IMR-90 (cell line): Measurements from ENCODE around the gene RIMKLA. TPM values are rescaled to one million over a fixed set of nuclear protein-coding genes. Genes with fewer than 3 reads are reported as not detected.

Experiments used
- ATAC-seq: fragments of 200-7000 bp; cut with Tn5 transposase; 2 replicates; pipeline ENCODE4 v1.9.1; 2020; ENCODE audit warnings: low read depth, mild to moderate bottlenecking, moderate library complexity
- BruUV-seq: library from RNA; stranded (reverse); fragments of 400-500 nt; replicated peaks from 2 replicates; lab custom pipeline; 2021; lab: Mats Ljungman, UMichigan
- CTCF ChIA-PET: fragments of 300-600 bp; formaldehyde crosslinking; extraction: SDS; loops from one replicate; lab custom pipeline; 2021; ENCODE audit warnings: antibody characterized with exemption; lab: Yijun Ruan, JAX
- POLR2A ChIA-PET: fragments of 300-600 bp; sonication (Branson Sonifier 250); formaldehyde crosslinking; loops from one replicate; lab custom pipeline; 2022; ENCODE audit warnings: antibody characterized with exemption; ENCODE audit not compliant: unreplicated experiment; lab: Charles Lee
- DNase-seq: peaks from one replicate; pipeline ENCODE4 v3.0.0; 2013
- H2AFZ ChIP-seq: replicated peaks from 2 replicates; pipeline ENCODE3; 2013; ENCODE audit warnings: low read length, mild to moderate bottlenecking; ENCODE audit not compliant: poor library complexity
- H2AK5ac ChIP-seq: 2 replicates; pipeline ENCODE4 v1.6.1; 2013; ENCODE audit warnings: low read depth, low read length, inconsistent platforms
- H2AK9ac ChIP-seq: replicated peaks from 2 replicates; pipeline ENCODE3; 2013; ENCODE audit warnings: mild to moderate bottlenecking, low read depth, low read length, moderate library complexity; ENCODE audit not compliant: poor library complexity
- H2BK120ac ChIP-seq: 2 replicates; pipeline ENCODE4 v1.6.1; 2013; ENCODE audit warnings: low read depth, low read length, inconsistent platforms
- H2BK15ac ChIP-seq: 3 replicates; pipeline ENCODE4 v1.6.1; 2013; ENCODE audit warnings: low read depth, low read length, inconsistent platforms
- H2BK20ac ChIP-seq: 2 replicates; pipeline ENCODE4 v1.6.1; 2013; ENCODE audit warnings: low read depth, mild to moderate bottlenecking, inconsistent platforms, low read length, moderate library complexity
- H2BK5ac ChIP-seq: 2 replicates; pipeline ENCODE4 v1.6.1; 2013; ENCODE audit warnings: mild to moderate bottlenecking, low read depth, low read length, inconsistent platforms; ENCODE audit not compliant: poor library complexity, severe bottlenecking
- H3K14ac ChIP-seq: replicated peaks from 2 replicates; pipeline ENCODE4 v1.6.1; 2013; ENCODE audit warnings: low read depth, low read length, inconsistent platforms
- H3K18ac ChIP-seq: 2 replicates; pipeline ENCODE4 v1.6.1; 2013; ENCODE audit warnings: low read depth, low read length, control low read depth
- H3K23ac ChIP-seq: 2 replicates; pipeline ENCODE4 v1.6.1; 2013; ENCODE audit warnings: low read depth, low read length, inconsistent platforms
- H3K27ac ChIP-seq: 2 replicates; pipeline ENCODE4 v1.5.1; 2013; ENCODE audit warnings: mild to moderate bottlenecking, control low read depth, low read length; ENCODE audit not compliant: insufficient read depth
- H3K27me3 ChIP-seq: 2 replicates; pipeline ENCODE4 v1.6.1; 2013; ENCODE audit warnings: low read length; ENCODE audit not compliant: control insufficient read depth, insufficient read depth
- H3K36me3 ChIP-seq: 2 replicates; pipeline ENCODE4 v1.6.1; 2013; ENCODE audit warnings: low read length, mixed read lengths; ENCODE audit not compliant: control insufficient read depth, insufficient read depth
- H3K4ac ChIP-seq: 2 replicates; pipeline ENCODE4 v1.6.1; 2013; ENCODE audit warnings: low read depth, low read length, inconsistent platforms
- H3K4me1 ChIP-seq: 2 replicates; pipeline ENCODE4 v1.6.1; 2013; ENCODE audit warnings: low read length, mixed read lengths; ENCODE audit not compliant: control insufficient read depth, insufficient read depth
- H3K4me2 ChIP-seq: 2 replicates; pipeline ENCODE4 v1.6.1; 2013; ENCODE audit warnings: low read depth, mild to moderate bottlenecking, control low read depth, low read length, moderate library complexity
- H3K4me3 ChIP-seq: 2 replicates; pipeline ENCODE4 v1.5.1; 2013; ENCODE audit warnings: low read depth, mild to moderate bottlenecking, control low read depth, low read length, moderate library complexity; ENCODE audit not compliant: insufficient read depth
- H3K56ac ChIP-seq: 2 replicates; pipeline ENCODE4 v1.6.1; 2013; ENCODE audit warnings: low read length, inconsistent platforms; ENCODE audit not compliant: insufficient read depth; ENCODE audit errors: extremely low read depth
- H3K79me1 ChIP-seq, 2 experiments: 2 replicates each; pipeline ENCODE4 v1.6.1; 2013; ENCODE audit warnings: low read length in 2 of 2, inconsistent platforms in 1 of 2, low read depth in 1 of 2
- H3K9ac ChIP-seq: 2 replicates; pipeline ENCODE4 v1.6.1; 2013; ENCODE audit warnings: low read depth, low read length, control low read depth
- H3K9me1 ChIP-seq: 2 replicates; pipeline ENCODE4 v1.6.1; 2013; ENCODE audit warnings: low read length, inconsistent platforms; ENCODE audit not compliant: insufficient read depth
- H3K9me3 ChIP-seq: 2 replicates; pipeline ENCODE4 v1.6.1; 2013; ENCODE audit warnings: low read length; ENCODE audit not compliant: control insufficient read depth, insufficient read depth
- H4K20me1 ChIP-seq: 2 replicates; pipeline ENCODE4 v1.6.1; 2013; ENCODE audit warnings: low read length, inconsistent platforms; ENCODE audit not compliant: insufficient read depth
- H4K5ac ChIP-seq: 2 replicates; pipeline ENCODE4 v1.6.1; 2013; ENCODE audit warnings: mild to moderate bottlenecking, low read depth, low read length, control low read depth
- H4K8ac ChIP-seq, 2 experiments: 2 replicates each; pipeline ENCODE4 v1.6.1; 2013; ENCODE audit warnings: low read depth in 2 of 2, low read length in 2 of 2, control low read depth in 1 of 2, inconsistent platforms in 1 of 2
- H4K91ac ChIP-seq: 2 replicates; pipeline ENCODE4 v1.6.1; 2013; ENCODE audit warnings: low read depth, low read length, inconsistent platforms; ENCODE audit not compliant: insufficient read depth
- BHLHE40 ChIP-seq: fragments of 150-350 bp; IDR thresholded peaks from 2 replicates; pipeline ENCODE4 v1.6.1; 2016; ENCODE audit warnings: mild to moderate bottlenecking, low read depth, low read length
- CEBPB ChIP-seq: IDR thresholded peaks from 2 replicates; pipeline ENCODE4 v1.6.1; 2012; ENCODE audit warnings: low read depth, low read length, improper control_type of control experiment
- CHD1 ChIP-seq: IDR thresholded peaks from 2 replicates; pipeline ENCODE4 v1.6.1; 2012; ENCODE audit warnings: low read depth, low read length, improper control_type of control experiment
- FOS ChIP-seq: fragments of 150-350 bp; IDR thresholded peaks from 2 replicates; pipeline ENCODE4 v1.6.1; 2016; ENCODE audit warnings: low read depth, low read length
- MAFK ChIP-seq: IDR thresholded peaks from 2 replicates; pipeline ENCODE4 v1.6.1; 2012; ENCODE audit warnings: low read depth, low read length, improper control_type of control experiment
- MAZ ChIP-seq: IDR thresholded peaks from 2 replicates; pipeline ENCODE4 v1.6.1; 2012; ENCODE audit warnings: low read depth, mild to moderate bottlenecking, low read length, improper control_type of control experiment, moderate library complexity, borderline replicate concordance
- MXI1 ChIP-seq: IDR thresholded peaks from 2 replicates; pipeline ENCODE4 v1.6.1; 2012; ENCODE audit warnings: low read depth, mild to moderate bottlenecking, low read length, moderate library complexity, borderline replicate concordance
- NFE2L2 ChIP-seq: fragments of 150-350 bp; IDR thresholded peaks from 2 replicates; pipeline ENCODE4 v1.6.1; 2016; ENCODE audit warnings: low read depth, mild to moderate bottlenecking, low read length
- POLR2A ChIP-seq: IDR thresholded peaks from 2 replicates; pipeline ENCODE4 v1.6.1; 2012; ENCODE audit warnings: mild to moderate bottlenecking, low read depth, low read length
- RAD21 ChIP-seq: IDR thresholded peaks from 2 replicates; pipeline ENCODE4 v1.6.1; 2012; ENCODE audit warnings: low read length, improper control_type of control experiment
- RCOR1 ChIP-seq: IDR thresholded peaks from 2 replicates; pipeline ENCODE4 v1.6.1; 2012; ENCODE audit warnings: mild to moderate bottlenecking, low read length, improper control_type of control experiment; ENCODE audit not compliant: insufficient replicate concordance
- RFX5 ChIP-seq: IDR thresholded peaks from 2 replicates; pipeline ENCODE4 v1.8.0; 2012; ENCODE audit warnings: low read depth, mild to moderate bottlenecking, low read length, moderate library complexity
- SMC3 ChIP-seq: fragments of 150-350 bp; IDR thresholded peaks from 2 replicates; pipeline ENCODE4 v1.6.1; 2016; ENCODE audit warnings: low read depth, mild to moderate bottlenecking, antibody characterized with exemption, low read length, moderate library complexity
- WGBS, 2 experiments: methylation state at CpG; one replicate each; pipeline versions ENCODE4 v1.1.5 to v1.1.7; 2013; ENCODE audit warnings: missing lambda C conversion rate in 2 of 2; ENCODE audit not compliant: insufficient read length in 1 of 2; ENCODE audit errors: extremely low coverage in 2 of 2; 5-methylcytosine and 5-hydroxymethylcytosine counted together
- dilution Hi-C: fragments of 300-500 bp; cut with HindIII; formaldehyde crosslinking; loops from one replicate; pipeline ENCODE4 v1.14.3; 2018; ENCODE audit warnings: low sequenced_read_pairs; ENCODE audit not compliant: unreplicated experiment
- in situ Hi-C: fragments of 300-500 bp; cut with MboI; formaldehyde crosslinking; loops from 3 replicates; pipeline ENCODE4 v1.14.3; 2019; ENCODE audit warnings: low sequenced_read_pairs, inconsistent platforms, mixed read lengths
- intact Hi-C: fragments of 100-400 bp; cut with micrococcal nuclease; formaldehyde crosslinking; loops from 2 replicates; pipeline ENCODE4 v1.10.0; 2022
- polyA plus RNA-seq, 3 experiments: library from polyadenylated mRNA; depleted of rRNA; stranded (reverse); fragments of >200 nt; gene quantifications; 2 replicates each; pipeline ENCODE4 v1.2.3, GENCODE V29; 2012; ENCODE audit warnings: low replicate concordance in 1 of 3
- total RNA-seq: library from RNA; depleted of rRNA; stranded (reverse); fragments of >200 nt; gene quantifications from 2 replicates; pipeline ENCODE4 v1.2.3, GENCODE V29; 2012
- TF ChIP-seq, protein P1 (sequence below): fragments of 150-350 bp; IDR thresholded peaks from 2 replicates; pipeline ENCODE4 v1.6.1; 2017; ENCODE audit warnings: mild to moderate bottlenecking, antibody characterized with exemption, low read length, low read depth
- TF ChIP-seq, protein P2 (sequence below): conservative IDR thresholded peaks from 2 replicates; pipeline ENCODE4 v1.5.1; 2012; ENCODE audit warnings: mild to moderate bottlenecking, low read depth, low read length, improper control_type of control experiment
- TF ChIP-seq, protein P3 (sequence below): fragments of 150-350 bp; IDR thresholded peaks from 2 replicates; pipeline ENCODE4 v1.6.1; 2016; ENCODE audit warnings: low read depth, mild to moderate bottlenecking, low read length, moderate library complexity, borderline replicate concordance

RIMKLA gene
- total and polyA plus RNA-seq, 2 of the 4 experiments (the other 2 are of a cell fraction), result not detected

DNA sequence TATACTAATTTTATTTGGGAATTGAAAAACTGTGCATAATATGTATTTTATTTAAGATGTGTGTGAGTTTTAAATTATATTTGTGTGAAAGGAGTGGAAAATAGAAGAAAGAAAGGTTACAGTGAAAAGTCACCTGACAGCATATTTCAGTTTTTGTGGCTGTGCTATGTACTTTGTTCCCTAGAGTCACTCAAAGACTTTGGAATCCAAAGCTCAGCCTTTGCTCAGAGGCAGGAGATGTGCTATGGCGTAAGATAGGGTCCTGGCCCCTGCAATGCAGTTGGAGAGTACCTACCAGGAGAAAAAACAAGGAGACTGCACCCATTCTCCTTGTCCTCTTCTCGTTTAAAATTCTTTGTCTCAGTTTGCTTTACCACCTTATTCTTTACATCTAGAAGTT, 85.4 kb downstream of the RIMKLA start:
- ATAC-seq (no peak), DNase-seq (no peak)
- H2BK5ac ChIP-seq, result no peak overlapping the region
- intact Hi-C loops, result no loop called here
- H3K9me3 ChIP-seq, result no peaks in the 10 kb centered on the region
- H2AK9ac ChIP-seq, result no peak overlapping the region
- in situ Hi-C loops, result no loop called here
- no peaks in the 10 kb centered on the region for H3K9me1 ChIP-seq
- no peak overlapping the region for H3K4ac ChIP-seq
- H3K14ac ChIP-seq, result no peak overlapping the region
- TF ChIP-seq BHLHE40, result no peak
- TF ChIP-seq CEBPB, result no peak
- TF ChIP-seq MAFK, result no peak
- no peak for TF ChIP-seq RFX5
- no peak for TF ChIP-seq CHD1
- no peak for TF ChIP-seq NFE2L2
- TF ChIP-seq, protein P1, sequence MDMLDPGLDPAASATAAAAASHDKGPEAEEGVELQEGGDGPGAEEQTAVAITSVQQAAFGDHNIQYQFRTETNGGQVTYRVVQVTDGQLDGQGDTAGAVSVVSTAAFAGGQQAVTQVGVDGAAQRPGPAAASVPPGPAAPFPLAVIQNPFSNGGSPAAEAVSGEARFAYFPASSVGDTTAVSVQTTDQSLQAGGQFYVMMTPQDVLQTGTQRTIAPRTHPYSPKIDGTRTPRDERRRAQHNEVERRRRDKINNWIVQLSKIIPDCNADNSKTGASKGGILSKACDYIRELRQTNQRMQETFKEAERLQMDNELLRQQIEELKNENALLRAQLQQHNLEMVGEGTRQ, result no peak
- TF ChIP-seq RCOR1, result no peak
- TF ChIP-seq, protein P2, sequence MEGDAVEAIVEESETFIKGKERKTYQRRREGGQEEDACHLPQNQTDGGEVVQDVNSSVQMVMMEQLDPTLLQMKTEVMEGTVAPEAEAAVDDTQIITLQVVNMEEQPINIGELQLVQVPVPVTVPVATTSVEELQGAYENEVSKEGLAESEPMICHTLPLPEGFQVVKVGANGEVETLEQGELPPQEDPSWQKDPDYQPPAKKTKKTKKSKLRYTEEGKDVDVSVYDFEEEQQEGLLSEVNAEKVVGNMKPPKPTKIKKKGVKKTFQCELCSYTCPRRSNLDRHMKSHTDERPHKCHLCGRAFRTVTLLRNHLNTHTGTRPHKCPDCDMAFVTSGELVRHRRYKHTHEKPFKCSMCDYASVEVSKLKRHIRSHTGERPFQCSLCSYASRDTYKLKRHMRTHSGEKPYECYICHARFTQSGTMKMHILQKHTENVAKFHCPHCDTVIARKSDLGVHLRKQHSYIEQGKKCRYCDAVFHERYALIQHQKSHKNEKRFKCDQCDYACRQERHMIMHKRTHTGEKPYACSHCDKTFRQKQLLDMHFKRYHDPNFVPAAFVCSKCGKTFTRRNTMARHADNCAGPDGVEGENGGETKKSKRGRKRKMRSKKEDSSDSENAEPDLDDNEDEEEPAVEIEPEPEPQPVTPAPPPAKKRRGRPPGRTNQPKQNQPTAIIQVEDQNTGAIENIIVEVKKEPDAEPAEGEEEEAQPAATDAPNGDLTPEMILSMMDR, result no peak
- TF ChIP-seq FOS, result no peak
- no peak for TF ChIP-seq RAD21
- TF ChIP-seq SMC3, result no peak
- TF ChIP-seq POLR2A, result no peak
- no peak for TF ChIP-seq MXI1
- no peak for TF ChIP-seq MAZ
- TF ChIP-seq, protein P3, sequence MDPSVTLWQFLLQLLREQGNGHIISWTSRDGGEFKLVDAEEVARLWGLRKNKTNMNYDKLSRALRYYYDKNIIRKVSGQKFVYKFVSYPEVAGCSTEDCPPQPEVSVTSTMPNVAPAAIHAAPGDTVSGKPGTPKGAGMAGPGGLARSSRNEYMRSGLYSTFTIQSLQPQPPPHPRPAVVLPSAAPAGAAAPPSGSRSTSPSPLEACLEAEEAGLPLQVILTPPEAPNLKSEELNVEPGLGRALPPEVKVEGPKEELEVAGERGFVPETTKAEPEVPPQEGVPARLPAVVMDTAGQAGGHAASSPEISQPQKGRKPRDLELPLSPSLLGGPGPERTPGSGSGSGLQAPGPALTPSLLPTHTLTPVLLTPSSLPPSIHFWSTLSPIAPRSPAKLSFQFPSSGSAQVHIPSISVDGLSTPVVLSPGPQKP, result no peak
- no peak overlapping the region for H3K4me2 ChIP-seq
- no peak overlapping the region for H2AK5ac ChIP-seq
- no peaks in the 10 kb centered on the region for H3K36me3 ChIP-seq
- no peak overlapping the region for H4K8ac ChIP-seq
- WGBS, 2 experiments, result no CpG with 5 or more reads among the region's 2 CpGs
- H3K4me3 ChIP-seq, result no peak overlapping the region
- H3K23ac ChIP-seq, result no peak overlapping the region
- H4K5ac ChIP-seq, result no peak overlapping the region
- no peak overlapping the region for H3K27ac ChIP-seq
- H2BK120ac ChIP-seq, result no peak overlapping the region
- no peak overlapping the region for H3K9ac ChIP-seq
- H2BK20ac ChIP-seq, result no peak overlapping the region
- H3K4me1 ChIP-seq, result no peaks in the 10 kb centered on the region
- ChIA-PET CTCF (no interaction called here), POLR2A (no interaction called here)
- no peak overlapping the region for H2BK15ac ChIP-seq
- no peak overlapping the region for H3K18ac ChIP-seq
- dilution Hi-C loops, result no loop called here
- no TSS peak for BruUV-seq
- no peak overlapping the region for H2AFZ ChIP-seq
- H4K91ac ChIP-seq, result no peak overlapping the region
- H3K56ac ChIP-seq, result no peak overlapping the region
- H3K79me1 ChIP-seq, result no peaks in the 10 kb centered on the region
- peaks cover 6% of the 10 kb centered on the region; the same call in 1 of the 2 replicates for H3K27me3 ChIP-seq
- no peaks in the 10 kb centered on the region for H4K20me1 ChIP-seq
